H1 (cell line): Measurements from ENCODE around the gene NFIA.

ENCODE experiments used
- EP300 ChIP-seq, 2 experiments: IDR thresholded peaks; 1 replicate in 1 of 2; 2 replicates in 1 of 2; pipeline ENCODE4 v1.6.1; 2011 to 2012; ENCODE audit warnings: low read depth in 2 of 2, low read length in 2 of 2, mild to moderate bottlenecking in 2 of 2, borderline replicate concordance in 1 of 2, inconsistent platforms in 1 of 2, moderate library complexity in 1 of 2
- HDAC2 ChIP-seq, 2 experiments: fragments of 300-600 bp in 1 of 2; sonication (generic) in 1 of 2; IDR thresholded peaks; 2 replicates each; pipeline ENCODE4 v1.6.1; 2011 to 2012; ENCODE audit warnings: low read depth in 2 of 2, low read length in 2 of 2, mild to moderate bottlenecking in 2 of 2, moderate library complexity in 2 of 2, borderline replicate concordance in 1 of 2, inconsistent platforms in 1 of 2
- HDAC6 ChIP-seq: IDR thresholded peaks from one replicate; pipeline ENCODE4 v1.7.1; 2012; ENCODE audit warnings: low read depth, mild to moderate bottlenecking, inconsistent platforms, low read length, moderate library complexity
- POLR2A ChIP-seq, 2 experiments: IDR thresholded peaks; 1 replicate in 1 of 2; 2 replicates in 1 of 2; pipeline ENCODE4 v1.6.1; 2011; ENCODE audit warnings: low read depth in 2 of 2, low read length in 2 of 2, mild to moderate bottlenecking in 2 of 2; ENCODE audit errors: control extremely low read depth in 1 of 2
- POLR2AphosphoS5 ChIP-seq: IDR thresholded peaks from 2 replicates; pipeline ENCODE4 v1.6.1; 2011; ENCODE audit warnings: low read depth, low read length
- RAD21 ChIP-seq, 2 experiments: IDR thresholded peaks in 1 of 2; conservative IDR thresholded peaks in 1 of 2; 2 replicates each; pipeline ENCODE4 v1.6.1; 2011; ENCODE audit warnings: low read depth in 2 of 2, low read length in 2 of 2, improper control_type of control experiment in 1 of 2, inconsistent platforms in 1 of 2, mild to moderate bottlenecking in 1 of 2, moderate library complexity in 1 of 2
- SP1 ChIP-seq: IDR thresholded peaks from 2 replicates; pipeline ENCODE4 v1.6.1; 2011; ENCODE audit warnings: low read depth, low read length
- SP2 ChIP-seq: IDR thresholded peaks from 2 replicates; pipeline ENCODE4 v1.6.1; 2012; ENCODE audit warnings: mild to moderate bottlenecking, low read length, inconsistent platforms
- SRF ChIP-seq: IDR thresholded peaks from 2 replicates; pipeline ENCODE4 v1.6.1; 2011; ENCODE audit warnings: mild to moderate bottlenecking, low read depth, low read length, moderate library complexity
- SUZ12 ChIP-seq: fragments of 200-600 bp; sonication (generic); IDR thresholded peaks from 2 replicates; pipeline ENCODE4 v1.6.1; 2012; ENCODE audit warnings: mild to moderate bottlenecking, inconsistent platforms, low read length, moderate library complexity, mixed read lengths
- TBP ChIP-seq: IDR thresholded peaks from 2 replicates; pipeline ENCODE4 v1.6.1; 2011; ENCODE audit warnings: low read depth, low read length, improper control_type of control experiment
- YY1 ChIP-seq: IDR thresholded peaks from 2 replicates; pipeline ENCODE4 v1.6.1; 2011; ENCODE audit warnings: low read depth, mild to moderate bottlenecking, low read length
- ZNF274 ChIP-seq: IDR thresholded peaks from 2 replicates; pipeline ENCODE4 v1.7.0; 2012; ENCODE audit warnings: low read length, borderline replicate concordance; ENCODE audit errors: extremely low read depth
- TF ChIP-seq, protein P1 (sequence below), 3 experiments: IDR thresholded peaks; 1 replicate in 2 of 3; 2 replicates in 1 of 3; pipeline versions ENCODE4 v1.5.1 to v1.6.1; 2011; ENCODE audit warnings: low read length in 3 of 3, mild to moderate bottlenecking in 3 of 3, inconsistent platforms in 2 of 3, low read depth in 1 of 3, moderate library complexity in 1 of 3; ENCODE audit not compliant: insufficient read depth in 1 of 3; ENCODE audit errors: control extremely low read depth in 1 of 3

DNA sequence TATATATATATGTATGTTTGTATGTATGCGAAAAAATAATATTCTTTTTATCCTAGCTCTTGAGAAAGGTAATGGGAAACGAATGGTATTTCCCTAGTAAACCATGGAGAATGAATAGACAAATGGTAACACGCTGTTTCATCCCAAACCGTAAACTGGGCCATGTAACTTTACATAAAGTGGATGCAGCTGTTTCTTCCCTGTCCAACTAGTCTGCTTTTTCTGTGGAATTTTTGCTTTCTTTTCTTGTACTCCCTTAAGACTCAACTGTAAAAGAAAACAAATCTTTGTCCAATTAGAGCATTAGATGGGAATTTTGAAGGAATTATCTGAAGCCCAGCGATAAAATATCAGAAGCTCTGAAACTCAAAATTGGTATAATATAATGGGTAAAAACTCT is 198.1 kb downstream of the NFIA start:
- TF ChIP-seq POLR2A (IDR thresholded peaks at IDR 0.05; ENCODE audit: control extremely low read depth in 1 of 2, low read depth in 2 of 2, low read length in 2 of 2) (no peak), HDAC2 (IDR thresholded peaks at IDR 0.05; ENCODE audit: borderline replicate concordance in 1 of 2, low read depth in 2 of 2, low read length in 2 of 2) (no peak), EP300 (IDR thresholded peaks at IDR 0.05; ENCODE audit: borderline replicate concordance in 1 of 2, low read depth in 2 of 2, low read length in 2 of 2) (no peak), SP1 (no peak), SP2 (no peak), ZNF274 (no peak), HDAC6 (no peak), SUZ12 (no peak), YY1 (no peak), POLR2AphosphoS5 (no peak), RAD21 (IDR thresholded peaks at IDR 0.05 in 1 of 2, conservative IDR thresholded peaks at IDR 0.05 in 1 of 2; ENCODE audit: low read depth in 2 of 2, low read length in 2 of 2) (no peak), SRF (no peak), TBP (no peak)
- TF ChIP-seq, protein P1, sequence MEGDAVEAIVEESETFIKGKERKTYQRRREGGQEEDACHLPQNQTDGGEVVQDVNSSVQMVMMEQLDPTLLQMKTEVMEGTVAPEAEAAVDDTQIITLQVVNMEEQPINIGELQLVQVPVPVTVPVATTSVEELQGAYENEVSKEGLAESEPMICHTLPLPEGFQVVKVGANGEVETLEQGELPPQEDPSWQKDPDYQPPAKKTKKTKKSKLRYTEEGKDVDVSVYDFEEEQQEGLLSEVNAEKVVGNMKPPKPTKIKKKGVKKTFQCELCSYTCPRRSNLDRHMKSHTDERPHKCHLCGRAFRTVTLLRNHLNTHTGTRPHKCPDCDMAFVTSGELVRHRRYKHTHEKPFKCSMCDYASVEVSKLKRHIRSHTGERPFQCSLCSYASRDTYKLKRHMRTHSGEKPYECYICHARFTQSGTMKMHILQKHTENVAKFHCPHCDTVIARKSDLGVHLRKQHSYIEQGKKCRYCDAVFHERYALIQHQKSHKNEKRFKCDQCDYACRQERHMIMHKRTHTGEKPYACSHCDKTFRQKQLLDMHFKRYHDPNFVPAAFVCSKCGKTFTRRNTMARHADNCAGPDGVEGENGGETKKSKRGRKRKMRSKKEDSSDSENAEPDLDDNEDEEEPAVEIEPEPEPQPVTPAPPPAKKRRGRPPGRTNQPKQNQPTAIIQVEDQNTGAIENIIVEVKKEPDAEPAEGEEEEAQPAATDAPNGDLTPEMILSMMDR (IDR thresholded peaks at IDR 0.05; ENCODE audit: control extremely low read depth in 1 of 3, insufficient read depth in 1 of 3, low read depth in 1 of 3, low read length in 3 of 3), result no peak
